GM21367 (cell line): Measurements from ENCODE around the gene DHDH.

Experiments
- ATAC-seq: cut with Tn5 transposase; IDR thresholded peaks from one replicate; pipeline ENCODE4 v1.9.1; 2021; ENCODE audit not compliant: unreplicated experiment

The DHDH gene

DNA sequence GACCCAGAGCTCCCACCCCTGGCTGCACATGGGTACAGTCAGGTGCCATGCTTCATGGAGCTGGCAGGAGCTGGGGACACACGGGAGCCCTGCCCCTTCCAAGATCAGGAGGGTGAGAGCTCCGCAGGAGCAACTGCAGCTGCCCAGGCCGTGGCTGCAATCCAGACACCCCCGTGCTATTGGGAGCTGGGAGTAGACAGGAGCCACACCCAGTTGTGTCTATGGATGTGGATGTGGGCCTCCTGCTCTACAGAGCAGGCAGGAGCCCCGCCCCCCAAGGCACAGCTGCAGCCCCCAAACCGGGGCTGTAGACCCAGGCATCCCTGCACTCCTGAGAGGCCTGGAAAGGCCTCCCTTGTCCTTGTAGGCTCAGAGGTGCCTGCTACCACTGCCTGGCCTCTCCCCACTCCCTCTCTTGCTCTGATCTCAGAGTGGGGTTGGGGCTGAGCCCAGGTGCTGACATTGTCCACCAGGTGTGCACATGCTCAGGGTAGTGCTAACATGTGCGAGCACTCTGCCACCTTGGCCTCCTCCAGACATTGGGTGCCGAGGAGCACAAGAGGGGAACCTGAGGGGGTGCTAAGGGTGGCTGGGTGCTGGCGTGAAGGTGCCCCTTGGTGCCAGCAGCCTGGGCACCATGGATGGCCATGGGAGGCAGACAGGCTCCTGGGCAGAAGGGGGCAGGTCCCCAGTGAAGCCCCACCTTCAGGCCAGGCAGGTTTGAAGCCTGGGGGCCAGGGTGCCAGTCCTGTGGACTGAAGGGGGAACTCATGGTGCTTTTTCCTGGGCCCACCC, 13.2 kb downstream of the DHDH start:
- ATAC-seq = no peak

DNA sequence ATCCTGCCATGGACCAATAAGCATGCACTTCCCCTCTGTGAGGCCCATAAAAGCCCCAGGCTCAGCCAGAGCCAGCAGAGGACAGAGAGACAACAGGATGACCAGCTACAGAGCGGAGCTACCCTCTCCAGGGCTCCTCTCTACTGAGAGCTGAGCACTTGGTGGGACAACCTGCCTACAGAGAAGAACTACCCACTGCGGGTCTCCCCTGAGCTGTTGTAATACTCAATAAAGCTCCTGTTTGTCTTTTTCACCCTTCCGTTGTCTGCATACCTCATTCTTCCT, 13.7 kb downstream of the DHDH start:
- no peak for ATAC-seq

DNA sequence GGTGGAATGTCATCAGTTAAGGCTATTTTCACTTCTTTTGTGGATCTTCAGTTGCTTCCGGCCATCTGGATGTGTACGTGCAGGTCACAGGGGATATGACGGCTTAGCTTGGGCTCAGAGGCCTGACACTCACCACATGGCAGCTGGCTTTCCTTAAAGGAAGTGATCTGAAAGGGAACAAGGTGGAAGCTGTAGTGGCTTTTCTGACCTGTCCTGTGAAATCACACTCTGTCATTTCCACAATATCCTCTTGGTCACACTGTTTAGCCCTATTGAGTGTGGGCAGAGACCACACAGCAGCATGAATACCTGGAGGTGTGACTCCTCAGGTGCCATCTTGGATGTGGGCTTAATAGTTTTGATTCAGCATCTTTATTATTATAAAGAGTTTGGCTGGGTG, 16.7 kb downstream of the DHDH start:
- no peak for ATAC-seq

DNA sequence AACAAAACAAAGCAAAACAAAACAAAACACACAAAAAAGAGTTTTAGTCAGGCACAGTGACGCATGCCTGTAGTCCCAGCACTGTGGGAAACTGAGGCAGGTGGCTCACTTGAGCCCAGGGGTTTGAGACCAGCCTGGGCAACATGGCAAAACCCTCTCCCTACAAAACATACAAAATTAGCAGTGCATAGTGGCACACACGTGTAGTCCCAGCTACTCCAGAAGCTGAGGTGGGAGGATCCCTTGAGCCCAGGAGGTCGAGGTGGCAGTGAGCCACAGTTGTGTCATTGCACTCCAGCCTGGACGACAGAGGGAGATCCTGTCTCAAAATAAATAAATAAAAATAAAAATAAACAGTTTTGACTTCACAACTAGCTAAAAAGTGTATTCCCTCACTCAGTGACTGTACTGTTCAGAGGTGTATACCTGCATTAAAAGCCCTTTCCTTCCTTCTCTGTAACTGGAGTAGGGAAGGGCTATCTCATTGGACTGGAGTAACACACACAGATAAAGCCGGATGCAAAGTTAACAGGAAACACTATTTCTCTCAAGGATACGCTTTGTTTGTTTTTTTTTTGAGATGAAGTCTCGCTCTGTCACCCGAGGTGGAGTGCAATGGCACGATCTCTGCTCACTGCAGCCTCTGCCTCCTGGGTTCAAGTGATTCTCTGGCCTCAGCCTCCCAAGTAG, 17.5 kb downstream of the DHDH start:
- no peak for ATAC-seq

DNA sequence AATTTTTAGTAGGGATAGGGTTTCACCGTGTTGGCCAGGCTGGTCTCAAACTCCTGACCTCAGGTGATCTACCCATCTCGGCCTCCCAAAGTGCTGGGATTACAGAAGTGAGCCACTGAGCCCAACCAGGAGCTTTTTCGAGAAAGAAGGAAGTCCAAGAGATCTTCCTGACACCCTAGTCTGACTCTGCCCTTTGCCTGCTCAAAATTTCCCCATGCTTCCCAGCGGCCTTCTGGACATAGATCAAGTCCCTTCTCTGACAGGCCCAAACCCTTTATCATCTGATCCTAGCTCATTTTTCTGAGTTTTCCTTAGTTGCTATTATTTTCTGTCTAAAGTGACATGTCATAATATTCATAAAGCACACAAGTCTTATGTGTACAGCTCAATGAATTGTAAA, 19.6 kb downstream of the DHDH start:
- ATAC-seq = no peak

DNA sequence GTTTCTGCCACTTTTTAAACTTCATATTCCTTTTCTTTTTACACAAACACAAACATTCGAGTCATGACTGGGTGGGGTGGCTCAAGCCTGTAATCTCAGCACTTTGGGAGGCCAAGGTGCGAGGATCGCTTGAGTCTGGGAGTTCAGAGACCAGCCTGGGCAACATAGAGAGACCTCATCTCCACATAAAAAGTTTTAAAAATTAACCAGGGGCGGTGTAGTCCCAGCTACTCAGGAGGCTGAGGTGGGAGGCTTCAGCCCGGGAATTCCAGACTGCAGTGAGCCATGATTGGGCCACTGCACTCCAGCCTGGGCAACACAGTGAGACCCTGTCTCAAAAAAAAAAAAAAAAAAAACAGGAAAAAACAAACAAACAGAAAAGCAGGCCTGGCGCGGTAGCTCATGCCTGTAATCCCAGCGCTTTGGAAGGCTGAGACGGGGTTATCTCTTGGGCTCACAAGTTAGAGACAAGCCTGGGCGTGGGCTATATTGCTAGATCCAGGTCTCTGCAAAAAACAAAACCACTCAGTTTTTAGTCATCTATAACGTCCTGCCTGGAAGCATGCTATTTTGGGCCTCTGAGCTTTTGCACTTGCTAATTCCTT, 20.6 kb downstream of the DHDH start:
- ATAC-seq = no peak

DNA sequence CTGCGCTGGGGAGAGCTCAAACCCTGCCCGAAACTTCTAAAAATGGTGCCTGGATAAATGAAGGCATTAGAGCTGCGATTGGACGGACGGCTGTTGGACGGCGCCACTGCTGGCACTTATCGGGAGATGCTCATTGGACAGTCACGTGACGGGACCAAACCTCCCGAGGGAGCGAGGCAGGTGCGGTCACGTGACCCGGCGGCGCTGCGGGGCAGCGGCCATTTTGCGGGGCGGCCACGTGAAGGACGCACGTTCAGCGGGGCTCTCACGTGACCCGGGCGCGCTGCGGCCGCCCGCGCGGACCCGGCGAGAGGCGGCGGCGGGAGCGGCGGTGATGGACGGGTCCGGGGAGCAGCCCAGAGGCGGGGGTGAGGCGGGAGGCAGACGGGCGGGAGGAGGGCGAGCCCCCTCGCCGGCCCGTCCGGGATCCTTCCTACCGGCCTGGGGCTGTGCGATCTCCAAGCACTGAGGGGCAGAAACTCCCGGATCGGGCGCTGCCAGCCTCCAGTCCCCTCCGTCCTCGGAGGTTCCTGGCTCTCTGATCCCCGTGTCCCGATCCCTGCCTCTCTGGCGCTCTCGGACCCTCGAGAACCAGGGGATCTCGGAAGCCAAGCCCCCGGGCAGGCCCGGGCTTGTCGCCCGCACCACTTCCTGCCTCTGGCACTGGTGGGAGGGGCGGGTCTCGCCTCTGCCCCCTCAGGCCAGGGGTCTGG, 21.3 kb downstream of the DHDH start, which contains the start of gene BAX:
BAX (plus strand) TSS at position 281 of the 713 bp plus-strand sequence; CDS start at position 335, 54 bp downstream.
- ATAC-seq = peak; percentile 76

DNA sequence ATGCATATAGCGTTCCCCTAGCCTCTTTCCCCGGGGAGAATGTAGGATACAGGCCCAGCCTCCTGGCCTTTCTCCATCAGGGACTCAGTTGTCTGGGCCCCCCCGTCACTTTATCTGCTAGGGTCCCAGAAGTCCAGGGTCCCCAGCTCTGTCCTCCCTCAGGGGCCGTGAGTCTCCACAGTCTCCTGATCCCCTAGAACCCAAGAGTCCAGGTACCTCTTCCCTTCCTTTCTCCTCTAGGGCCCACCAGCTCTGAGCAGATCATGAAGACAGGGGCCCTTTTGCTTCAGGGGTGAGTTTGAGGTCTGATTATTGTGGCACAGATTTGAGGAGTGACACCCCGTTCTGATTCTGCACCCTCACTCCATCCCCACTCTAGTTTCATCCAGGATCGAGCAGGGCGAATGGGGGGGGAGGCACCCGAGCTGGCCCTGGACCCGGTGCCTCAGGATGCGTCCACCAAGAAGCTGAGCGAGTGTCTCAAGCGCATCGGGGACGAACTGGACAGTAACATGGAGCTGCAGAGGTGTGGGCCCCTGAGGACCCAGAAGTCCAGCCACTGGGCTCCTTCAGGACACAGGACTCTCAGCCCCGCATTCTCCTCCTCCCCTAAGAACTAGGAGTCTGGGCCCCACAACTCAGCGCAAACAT, 21.9 kb downstream of the DHDH start:
- no peak for ATAC-seq

DNA sequence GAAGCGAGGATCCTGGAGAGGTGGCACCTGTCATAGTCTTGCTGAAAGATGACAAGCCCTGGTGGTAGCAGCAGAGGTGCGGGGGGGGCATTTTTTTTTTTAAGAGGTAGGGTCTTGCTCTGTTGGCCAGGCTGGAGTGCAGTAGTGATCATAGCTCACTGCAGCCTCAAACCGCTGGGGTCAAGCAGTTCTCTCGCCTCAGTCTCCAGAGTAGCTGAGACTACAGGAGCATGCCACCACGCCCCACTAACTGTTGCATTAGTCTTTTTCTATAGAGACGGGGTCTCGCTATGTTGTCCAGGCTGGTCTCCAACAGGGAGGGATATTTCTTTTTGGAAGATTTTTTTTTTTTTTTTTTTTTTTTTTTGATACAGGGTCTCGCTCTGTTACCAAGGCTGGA, 24.5 kb downstream of the DHDH start:
- no peak for ATAC-seq

DNA sequence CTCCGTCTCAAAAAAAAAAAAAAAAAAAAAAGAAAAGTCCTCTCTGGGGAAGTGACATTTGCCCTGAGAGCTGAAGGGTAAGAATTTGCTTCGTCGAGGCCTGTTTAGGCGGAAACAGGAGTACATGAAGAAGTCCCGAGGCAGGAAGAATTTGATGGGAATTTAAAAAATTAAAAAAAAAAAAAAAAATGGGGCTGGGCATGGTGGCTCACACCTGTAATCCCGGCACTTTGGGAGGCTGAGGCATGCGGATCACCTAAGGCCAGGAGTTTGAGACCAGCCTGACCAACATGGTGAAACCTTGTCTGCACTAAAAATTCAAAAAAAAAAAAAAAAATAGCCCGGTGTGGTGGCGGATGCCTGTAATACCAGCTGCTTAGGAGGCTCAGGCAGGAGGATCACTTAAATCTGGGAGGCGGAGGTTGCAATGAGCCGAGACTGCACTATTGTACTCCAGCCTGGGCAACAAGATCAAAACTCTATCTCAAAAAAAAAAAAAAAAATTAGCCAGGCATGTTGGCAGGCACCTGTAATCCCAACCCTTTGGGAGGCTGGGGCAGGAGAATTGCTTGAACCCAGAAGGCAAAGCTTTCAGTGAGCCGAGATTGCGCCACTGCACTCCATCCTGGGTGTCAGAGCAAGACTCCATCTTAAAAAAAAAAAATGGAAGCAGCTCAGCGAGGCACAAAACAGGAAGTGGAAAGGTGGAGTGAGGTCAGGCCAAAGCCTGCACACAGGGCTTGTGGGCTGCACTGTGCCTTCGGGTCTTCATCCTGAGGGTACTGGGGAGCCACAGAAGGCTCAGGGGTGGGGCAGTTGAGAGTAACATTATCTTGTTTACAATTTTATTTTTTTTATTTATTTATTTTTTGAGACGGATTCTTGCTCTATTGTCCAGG, 26.1 kb downstream of the DHDH start:
- no peak for ATAC-seq

DNA sequence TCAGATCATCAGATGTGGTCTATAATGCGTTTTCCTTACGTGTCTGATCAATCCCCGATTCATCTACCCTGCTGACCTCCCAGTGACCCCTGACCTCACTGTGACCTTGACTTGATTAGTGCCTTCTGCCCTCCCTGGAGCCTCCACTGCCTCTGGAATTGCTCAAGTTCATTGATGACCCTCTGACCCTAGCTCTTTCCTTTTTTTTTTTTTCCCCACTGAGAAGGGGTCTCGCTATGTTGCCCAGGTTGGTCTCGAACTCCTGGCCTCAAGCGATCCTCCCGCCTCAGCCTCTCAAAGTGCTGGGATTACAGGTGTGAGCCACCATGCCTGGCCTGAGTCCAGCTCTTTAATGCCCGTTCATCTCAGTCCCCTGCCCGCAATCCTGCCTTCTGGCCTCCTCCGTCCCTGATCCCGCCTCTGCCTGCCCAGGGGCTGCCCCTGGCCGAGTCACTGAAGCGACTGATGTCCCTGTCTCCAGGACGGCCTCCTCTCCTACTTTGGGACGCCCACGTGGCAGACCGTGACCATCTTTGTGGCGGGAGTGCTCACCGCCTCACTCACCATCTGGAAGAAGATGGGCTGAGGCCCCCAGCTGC, 27.7 kb downstream of the DHDH start:
- no peak for ATAC-seq

DNA sequence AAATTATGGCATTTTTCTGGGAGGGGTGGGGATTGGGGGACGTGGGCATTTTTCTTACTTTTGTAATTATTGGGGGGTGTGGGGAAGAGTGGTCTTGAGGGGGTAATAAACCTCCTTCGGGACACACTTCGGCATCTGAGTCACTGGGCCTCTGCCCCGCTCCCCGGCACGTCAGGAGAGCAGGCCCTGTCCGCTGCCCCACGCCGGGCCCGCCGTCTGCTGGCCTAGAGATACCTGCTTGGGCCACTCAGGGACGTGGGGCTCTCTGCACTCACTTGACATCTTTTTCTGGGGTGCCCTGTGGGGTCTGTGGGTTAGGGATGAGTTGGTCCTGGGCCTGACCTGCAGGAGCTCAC, 28.2 kb downstream of the DHDH start:
- no peak for ATAC-seq

DNA sequence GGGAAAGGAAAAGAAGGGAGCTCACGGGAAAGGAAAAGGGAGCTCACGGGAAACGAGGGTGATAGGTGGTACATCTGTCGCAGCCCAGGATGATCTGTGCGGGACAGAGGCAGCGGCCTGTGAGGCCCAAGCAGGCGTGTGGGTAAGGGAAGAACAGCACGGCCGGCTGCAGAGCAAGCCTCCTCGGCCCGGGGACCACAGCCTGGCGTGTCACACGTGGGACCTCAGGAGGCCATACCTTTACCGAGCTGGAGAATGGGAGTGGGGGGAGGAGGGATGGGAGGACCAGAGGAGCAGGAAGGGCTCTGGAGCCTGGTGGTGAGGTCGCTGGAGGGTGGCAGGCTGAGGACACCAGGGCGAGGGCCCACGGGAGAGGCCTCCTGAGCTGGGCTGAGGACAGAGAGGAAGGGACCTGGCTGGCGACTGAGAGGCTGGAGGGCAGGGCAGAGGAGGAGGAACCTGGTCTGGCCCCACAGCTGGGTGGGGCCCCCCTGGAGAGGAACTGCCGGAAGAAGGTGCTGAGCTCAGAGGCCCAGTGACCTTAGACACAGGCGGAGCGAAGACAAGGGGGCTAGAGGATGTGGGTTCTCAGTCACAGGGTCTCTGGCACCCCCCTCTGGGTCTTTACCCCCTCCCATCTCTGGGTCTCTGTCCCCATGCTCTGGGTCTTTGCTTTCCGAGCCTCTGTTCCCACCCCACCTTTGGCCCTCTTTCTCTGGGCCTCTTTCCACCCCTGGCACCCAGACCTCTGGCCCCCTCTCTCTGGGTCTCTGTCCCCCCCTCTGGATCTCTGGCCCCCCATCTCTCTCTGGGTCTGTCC, 28.7 kb downstream of the DHDH start:
- peak; percentile 27 for ATAC-seq

DNA sequence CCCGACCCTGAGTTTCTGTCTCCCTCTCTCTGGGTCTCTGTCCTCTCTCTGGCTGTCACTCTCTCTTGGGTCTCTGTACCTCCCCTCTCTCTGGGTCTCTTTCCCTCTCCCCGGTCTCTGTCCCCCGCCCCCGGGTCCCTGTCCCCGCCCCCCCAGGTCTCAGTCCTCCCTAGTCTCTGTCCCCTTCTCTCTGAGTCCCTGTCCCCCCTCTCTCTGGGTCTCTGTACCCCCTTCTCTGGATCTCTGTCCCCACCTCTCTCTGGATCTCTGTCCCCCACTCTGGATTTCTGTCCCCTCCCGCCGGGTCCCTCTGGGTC, 29.3 kb downstream of the DHDH start:
- ATAC-seq = no peak

DNA sequence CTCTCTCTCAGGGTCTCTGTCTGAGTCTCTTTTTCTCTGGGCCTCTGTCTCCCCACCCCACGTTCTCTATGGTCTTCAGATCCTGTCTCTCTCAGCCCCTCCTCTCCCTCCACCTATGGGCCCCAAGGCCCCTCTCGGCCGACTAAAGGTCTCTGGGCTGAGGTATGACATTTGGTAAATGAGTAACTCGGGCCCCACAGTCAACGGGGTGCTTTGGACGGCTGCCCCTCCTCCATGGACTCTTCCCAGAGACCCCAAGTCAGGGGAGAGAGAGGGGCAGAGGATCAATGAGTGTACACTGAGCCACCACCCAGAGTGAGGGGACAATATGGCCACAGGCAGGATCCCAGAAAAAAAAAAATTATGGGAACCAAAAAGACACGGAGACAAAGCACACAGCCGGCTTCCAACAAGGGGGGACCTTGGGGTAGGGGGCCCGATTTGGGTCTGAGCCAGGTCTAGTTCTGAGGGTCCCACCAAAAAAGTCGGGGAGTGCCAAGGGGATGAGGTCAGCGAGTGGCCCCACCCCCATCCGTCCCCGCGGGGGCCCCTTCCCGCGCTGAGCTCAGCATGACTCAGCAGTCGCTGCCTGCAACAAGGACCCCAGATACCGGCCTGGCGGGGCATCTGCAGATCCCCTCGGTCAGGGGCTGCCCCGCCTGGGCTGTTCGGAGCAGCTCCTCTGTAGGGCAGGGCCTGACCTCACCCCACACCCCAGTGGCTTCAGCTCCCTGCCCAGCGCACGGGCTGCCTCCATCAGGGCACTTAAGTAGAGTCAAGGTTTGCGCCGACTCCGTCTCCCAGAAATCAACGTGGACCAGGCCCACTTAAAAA, 30.1 kb downstream of the DHDH start:
- ATAC-seq = no peak

DNA sequence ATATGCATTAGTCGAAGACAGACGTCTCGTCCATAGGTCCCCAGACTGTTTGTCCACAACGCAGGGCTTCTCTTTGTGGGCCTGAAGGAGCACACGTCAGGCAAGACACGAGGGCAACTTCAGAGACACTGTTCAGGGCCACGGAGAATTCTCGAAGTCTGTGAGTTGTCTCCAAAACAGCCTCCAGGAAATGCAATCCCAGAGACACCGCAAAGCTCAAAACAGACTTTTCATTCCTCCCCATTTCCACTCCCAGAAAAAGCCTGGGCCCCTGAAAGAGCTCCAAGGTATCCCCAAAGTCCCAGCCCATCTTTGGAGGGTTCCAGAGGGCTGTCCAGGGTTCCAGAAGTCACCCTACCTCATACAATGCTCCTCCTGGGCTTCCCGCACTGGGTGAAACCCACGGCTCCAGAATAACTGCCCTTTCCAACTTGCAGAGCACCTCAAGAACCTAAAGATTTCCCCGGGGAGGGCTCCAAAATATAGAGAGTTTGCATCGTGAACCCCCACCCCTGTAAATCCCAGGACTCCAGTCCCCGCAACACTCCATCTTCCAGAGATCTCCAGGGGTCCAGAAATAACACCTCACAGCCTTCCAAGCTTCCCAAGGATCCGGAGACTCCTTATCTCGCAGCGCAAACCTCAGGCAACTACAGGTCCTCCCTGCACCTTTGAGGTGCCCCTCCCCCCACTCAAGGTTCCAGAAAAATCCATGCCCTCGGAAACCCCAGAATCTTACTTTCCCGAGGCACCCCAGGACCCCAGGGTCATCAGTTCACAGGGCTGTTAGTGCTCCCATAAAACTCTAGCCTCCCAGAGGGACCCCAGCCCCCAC, 30.9 kb downstream of the DHDH start:
- no peak for ATAC-seq

DNA sequence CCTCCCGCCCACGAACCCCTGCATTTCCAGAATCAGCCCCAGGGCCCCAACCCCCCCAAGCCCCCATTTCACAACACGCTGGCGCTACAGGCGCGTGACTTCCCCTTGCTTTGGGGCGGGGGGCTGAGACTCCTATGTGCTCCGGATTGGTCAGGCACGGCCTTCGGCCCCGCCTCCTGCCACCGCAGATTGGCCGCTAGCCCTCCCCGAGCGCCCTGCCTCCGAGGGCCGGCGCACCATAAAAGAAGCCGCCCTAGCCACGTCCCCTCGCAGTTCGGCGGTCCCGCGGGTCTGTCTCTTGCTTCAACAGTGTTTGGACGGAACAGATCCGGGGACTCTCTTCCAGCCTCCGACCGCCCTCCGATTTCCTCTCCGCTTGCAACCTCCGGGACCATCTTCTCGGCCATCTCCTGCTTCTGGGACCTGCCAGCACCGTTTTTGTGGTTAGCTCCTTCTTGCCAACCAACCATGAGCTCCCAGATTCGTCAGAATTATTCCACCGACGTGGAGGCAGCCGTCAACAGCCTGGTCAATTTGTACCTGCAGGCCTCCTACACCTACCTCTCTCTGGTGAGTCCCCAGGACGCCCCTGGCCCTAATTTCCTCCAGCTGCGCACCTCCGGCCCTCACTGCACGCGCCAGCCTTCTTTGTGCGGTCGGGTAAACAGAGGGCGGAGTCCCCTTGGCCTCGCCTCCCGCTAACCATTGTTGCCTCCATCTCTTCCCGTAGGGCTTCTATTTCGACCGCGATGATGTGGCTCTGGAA, 31.7 kb downstream of the DHDH start, which contains the start of gene FTL:
FTL (plus strand) TSS at position 270 of the 766 bp plus-strand sequence; CDS start at position 469, 199 bp downstream.
- ATAC-seq = peak; percentile 52
